Measurements from ENCODE around the gene TMPRSS4.
A peak's percentile ranks its signal among the peaks of the same experiment; 100 is the strongest.

Gene TMPRSS4, protein sequence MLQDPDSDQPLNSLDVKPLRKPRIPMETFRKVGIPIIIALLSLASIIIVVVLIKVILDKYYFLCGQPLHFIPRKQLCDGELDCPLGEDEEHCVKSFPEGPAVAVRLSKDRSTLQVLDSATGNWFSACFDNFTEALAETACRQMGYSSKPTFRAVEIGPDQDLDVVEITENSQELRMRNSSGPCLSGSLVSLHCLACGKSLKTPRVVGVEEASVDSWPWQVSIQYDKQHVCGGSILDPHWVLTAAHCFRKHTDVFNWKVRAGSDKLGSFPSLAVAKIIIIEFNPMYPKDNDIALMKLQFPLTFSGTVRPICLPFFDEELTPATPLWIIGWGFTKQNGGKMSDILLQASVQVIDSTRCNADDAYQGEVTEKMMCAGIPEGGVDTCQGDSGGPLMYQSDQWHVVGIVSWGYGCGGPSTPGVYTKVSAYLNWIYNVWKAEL

DNA sequence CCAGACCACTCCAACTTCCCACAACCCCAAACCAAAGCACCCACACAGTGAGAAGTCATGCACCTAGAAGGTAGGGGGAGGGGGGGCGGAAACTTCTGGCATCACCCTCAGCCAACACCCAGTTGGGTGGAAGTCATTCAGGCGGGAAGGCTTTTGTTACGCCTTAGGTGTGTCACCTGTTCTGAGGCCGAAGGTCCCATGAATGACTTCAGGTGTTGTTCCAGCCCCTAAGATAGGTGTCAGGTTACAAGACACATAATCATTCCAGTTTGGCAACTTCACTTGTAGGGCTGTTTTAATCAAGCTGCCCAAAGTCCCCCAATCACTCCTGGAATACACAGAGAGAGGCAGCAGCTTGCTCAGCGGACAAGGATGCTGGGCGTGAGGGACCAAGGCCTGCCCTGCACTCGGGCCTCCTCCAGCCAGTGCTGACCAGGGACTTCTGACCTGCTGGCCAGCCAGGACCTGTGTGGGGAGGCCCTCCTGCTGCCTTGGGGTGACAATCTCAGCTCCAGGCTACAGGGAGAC is at the start of gene TMPRSS4:
TSS of gene TMPRSS4 (plus strand) at position 325 of the 528 bp plus-strand sequence. CDS start 225 bp downstream, outside the sequence.
- Mint-ChIP-seq H3K27ac (no peak within 1 kb of the TSS), H3K9me3 (ENCODE audit: low read depth) (no peaks in the 10 kb centered on the region), H3K4me3 (no peak within 1 kb of the TSS), H3K4me1 (ENCODE audit: low read depth) (no peaks in the 10 kb centered on the region), H3K36me3 (no peaks in the 10 kb centered on the region), H3K27me3 (no peaks in the 10 kb centered on the region)

DNA sequence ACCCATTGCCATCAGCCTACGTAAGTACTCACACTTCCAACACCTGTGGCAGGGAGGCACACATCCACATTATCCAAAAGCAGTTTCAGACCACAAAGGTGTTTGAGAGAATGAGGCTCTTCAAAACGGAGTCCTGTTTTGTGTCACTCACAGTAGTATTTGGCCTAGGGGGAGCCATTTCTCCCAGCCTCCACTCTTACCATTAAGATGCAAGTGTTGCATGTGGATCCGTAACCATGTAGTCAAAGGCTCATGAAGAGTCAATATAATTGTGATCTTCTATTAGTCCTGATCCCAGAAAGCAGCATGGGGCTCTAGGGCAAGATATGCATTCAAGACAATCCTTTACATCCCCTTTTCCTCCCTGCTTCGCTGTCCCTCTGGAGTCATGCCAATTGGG is 49.2 kb upstream of the TMPRSS4 start:
- H3K4me3 Mint-ChIP-seq, result no peak overlapping the region
- no peaks in the 10 kb centered on the region for H3K27me3 Mint-ChIP-seq
- H3K27ac Mint-ChIP-seq, result no peak overlapping the region
- peaks cover 22% of the 10 kb centered on the region for H3K4me1 Mint-ChIP-seq (ENCODE audit: low read depth)
- peaks cover 2% of the 10 kb centered on the region for H3K36me3 Mint-ChIP-seq
- H3K9me3 Mint-ChIP-seq (ENCODE audit: low read depth), result no peaks in the 10 kb centered on the region

DNA sequence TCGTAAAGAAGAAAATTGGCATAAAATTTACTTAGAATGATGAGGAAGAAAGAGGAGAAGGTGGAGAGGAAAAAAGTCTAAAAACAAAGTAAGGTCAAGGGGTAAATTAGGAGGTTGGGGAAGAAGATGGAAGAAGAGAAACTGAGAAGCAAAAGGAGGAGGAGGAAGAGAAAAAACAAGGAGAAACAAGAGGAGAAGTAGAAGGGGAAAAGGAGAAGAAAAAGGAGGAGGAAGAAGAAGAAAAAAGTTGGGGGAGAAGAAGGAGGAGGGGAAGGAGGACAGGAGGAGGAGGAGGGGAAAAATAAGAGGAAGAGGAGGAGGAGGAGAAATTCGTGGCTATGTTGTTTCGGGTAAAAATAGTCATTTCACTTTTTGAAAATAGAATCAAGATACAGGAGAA is 48.3 kb upstream of the TMPRSS4 start:
- H3K9me3 Mint-ChIP-seq (ENCODE audit: low read depth), result no peaks in the 10 kb centered on the region
- H3K27me3 Mint-ChIP-seq, result no peaks in the 10 kb centered on the region
- H3K27ac Mint-ChIP-seq, result peak overlapping the region; percentile 10
- peaks cover 2% of the 10 kb centered on the region for H3K36me3 Mint-ChIP-seq
- H3K4me3 Mint-ChIP-seq, result no peak overlapping the region
- H3K4me1 Mint-ChIP-seq (ENCODE audit: low read depth), result peaks cover 30% of the 10 kb centered on the region

DNA sequence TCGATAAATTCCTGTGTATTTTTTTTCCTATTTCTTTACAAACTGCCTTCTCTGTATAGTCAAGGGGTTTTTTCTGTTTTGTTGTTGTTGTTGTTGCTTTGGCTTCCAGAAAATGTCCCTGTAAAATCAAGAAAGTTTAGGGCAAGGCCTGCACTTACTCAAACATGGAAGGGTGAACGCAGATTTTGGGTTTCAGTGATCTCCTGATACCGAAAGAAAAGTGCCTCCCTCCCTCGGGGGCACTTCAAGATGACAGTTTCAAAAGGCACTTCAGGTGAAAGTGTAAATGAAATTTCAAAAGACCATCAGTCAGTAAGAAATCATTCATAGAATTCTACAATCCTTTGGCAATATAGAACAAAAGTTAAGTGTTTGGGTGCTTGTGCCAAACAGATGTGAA is 43.4 kb upstream of the TMPRSS4 start:
- H3K4me3 Mint-ChIP-seq, result no peak overlapping the region
- H3K9me3 Mint-ChIP-seq (ENCODE audit: low read depth), result no peaks in the 10 kb centered on the region
- H3K27me3 Mint-ChIP-seq, result no peaks in the 10 kb centered on the region
- peaks cover 28% of the 10 kb centered on the region for H3K4me1 Mint-ChIP-seq (ENCODE audit: low read depth)
- no peak overlapping the region for H3K27ac Mint-ChIP-seq
- H3K36me3 Mint-ChIP-seq, result no peaks in the 10 kb centered on the region

DNA sequence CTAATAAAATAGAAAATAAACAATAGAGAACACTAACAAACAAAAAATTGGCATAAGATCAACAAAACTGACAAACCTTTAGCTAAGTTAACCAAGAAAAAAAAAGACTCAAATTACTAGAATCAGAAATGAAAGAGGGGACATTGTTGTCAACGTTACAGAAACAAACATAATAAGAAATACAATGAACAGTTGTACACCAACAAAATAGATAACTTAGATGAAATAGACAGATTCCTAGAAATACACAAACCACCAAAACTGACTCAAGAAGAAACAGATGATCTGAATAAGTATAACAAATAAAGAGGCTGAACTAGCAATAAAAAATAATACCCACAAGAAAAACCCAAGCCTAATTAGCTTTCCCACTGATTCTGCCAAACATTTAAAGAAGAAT is 34.7 kb upstream of the TMPRSS4 start:
- peaks cover 62% of the 10 kb centered on the region for H3K4me1 Mint-ChIP-seq (ENCODE audit: low read depth)
- H3K36me3 Mint-ChIP-seq, result no peaks in the 10 kb centered on the region
- peak overlapping the region; percentile 76 for H3K27ac Mint-ChIP-seq
- H3K27me3 Mint-ChIP-seq, result no peaks in the 10 kb centered on the region
- peak overlapping the region; percentile 5 for H3K4me3 Mint-ChIP-seq
- no peaks in the 10 kb centered on the region for H3K9me3 Mint-ChIP-seq (ENCODE audit: low read depth)

DNA sequence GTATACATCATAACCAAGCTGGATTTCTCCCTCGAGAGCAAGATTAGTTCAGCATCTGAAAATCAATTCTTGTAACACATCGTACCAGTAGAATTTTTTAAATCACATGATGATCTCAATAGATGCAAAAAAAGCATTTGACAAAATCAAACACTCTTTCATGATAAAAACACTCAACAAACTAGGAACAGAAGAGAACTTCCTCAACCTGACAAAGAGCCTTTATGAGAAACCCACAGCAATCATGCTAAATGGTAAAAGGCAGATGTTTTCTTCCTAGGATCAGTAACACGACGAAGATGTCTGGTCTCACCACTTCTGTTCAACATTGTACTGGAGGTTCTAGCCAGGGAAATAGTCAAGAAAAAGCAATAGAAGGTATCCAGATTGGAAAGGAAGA is 34.1 kb upstream of the TMPRSS4 start:
- Mint-ChIP-seq H3K4me3 (peak overlapping the region; percentile 21), H3K36me3 (no peaks in the 10 kb centered on the region), H3K27me3 (no peaks in the 10 kb centered on the region), H3K27ac (peak overlapping the region; percentile 76), H3K9me3 (ENCODE audit: low read depth) (no peaks in the 10 kb centered on the region), H3K4me1 (ENCODE audit: low read depth) (peaks cover 67% of the 10 kb centered on the region)

DNA sequence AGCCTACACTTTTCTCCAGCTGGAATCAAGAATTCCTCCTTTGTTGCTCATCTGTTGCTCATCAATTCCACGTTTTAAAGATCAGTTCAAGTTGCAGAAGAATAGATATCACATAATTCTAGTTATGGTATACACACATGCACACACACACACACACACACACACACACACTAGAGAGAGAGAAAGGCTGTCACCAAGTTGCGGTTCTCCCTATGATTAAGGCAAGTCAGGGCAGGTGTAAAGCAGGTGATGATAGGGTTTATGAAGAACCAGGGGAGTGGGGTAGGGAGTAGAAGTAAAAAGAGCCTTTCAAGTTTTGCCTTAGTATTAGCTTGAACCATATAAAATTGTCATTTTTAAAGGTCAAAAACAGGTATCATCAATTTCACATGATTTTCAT is 31.7 kb upstream of the TMPRSS4 start:
- Mint-ChIP-seq H3K4me1 (ENCODE audit: low read depth) (peaks cover 77% of the 10 kb centered on the region), H3K27ac (peak overlapping the region; percentile 90), H3K36me3 (no peaks in the 10 kb centered on the region), H3K4me3 (peak overlapping the region; percentile 35), H3K9me3 (ENCODE audit: low read depth) (no peaks in the 10 kb centered on the region), H3K27me3 (no peaks in the 10 kb centered on the region)

DNA sequence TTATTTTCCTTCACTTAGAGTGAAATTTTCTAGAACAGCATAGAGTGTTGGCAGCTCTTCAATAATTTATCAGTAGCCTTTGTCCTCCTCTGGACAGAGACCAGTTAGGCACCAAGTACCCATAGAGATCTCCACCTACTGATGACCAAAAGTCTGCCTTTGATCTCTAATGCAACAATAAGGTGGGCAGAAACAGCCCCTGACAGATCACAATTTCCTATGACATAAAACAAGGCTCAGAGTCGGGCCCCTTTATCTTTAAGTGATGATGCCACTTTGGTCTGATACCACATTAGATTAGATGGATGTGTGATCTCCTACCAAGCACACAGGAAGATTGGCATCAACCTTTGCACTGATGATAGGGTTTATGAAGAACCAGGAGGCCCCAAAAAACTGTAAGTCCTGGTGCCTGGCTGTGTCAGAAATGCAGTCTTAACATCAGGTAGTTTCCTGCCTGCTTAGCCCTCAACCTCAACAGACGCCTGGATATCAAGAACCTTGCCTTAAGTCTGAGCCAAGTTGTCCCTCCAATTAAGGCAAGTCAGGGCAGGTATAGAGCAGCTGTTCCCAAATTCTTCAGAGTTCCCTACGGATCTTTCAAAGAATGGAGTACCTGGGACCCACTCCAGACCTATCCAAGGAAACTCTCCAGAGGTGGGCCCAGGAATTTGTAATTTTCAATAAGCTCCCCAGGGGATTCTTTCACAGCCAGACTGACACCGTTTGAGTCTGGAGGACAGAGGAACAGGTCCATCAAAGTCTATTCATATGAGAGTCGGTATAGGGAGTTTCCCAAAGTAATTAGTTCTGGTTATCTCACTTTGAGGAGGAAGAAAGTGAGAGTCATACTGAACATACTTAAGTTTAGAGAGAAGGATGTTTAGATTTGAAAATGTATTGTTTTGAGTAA is 30.6 kb upstream of the TMPRSS4 start:
- Mint-ChIP-seq H3K4me3 (peak overlapping the region; percentile 61), H3K27ac (peak overlapping the region; percentile 90), H3K9me3 (ENCODE audit: low read depth) (no peaks in the 10 kb centered on the region), H3K36me3 (no peaks in the 10 kb centered on the region), H3K4me1 (ENCODE audit: low read depth) (peaks cover 82% of the 10 kb centered on the region), H3K27me3 (no peaks in the 10 kb centered on the region)

DNA sequence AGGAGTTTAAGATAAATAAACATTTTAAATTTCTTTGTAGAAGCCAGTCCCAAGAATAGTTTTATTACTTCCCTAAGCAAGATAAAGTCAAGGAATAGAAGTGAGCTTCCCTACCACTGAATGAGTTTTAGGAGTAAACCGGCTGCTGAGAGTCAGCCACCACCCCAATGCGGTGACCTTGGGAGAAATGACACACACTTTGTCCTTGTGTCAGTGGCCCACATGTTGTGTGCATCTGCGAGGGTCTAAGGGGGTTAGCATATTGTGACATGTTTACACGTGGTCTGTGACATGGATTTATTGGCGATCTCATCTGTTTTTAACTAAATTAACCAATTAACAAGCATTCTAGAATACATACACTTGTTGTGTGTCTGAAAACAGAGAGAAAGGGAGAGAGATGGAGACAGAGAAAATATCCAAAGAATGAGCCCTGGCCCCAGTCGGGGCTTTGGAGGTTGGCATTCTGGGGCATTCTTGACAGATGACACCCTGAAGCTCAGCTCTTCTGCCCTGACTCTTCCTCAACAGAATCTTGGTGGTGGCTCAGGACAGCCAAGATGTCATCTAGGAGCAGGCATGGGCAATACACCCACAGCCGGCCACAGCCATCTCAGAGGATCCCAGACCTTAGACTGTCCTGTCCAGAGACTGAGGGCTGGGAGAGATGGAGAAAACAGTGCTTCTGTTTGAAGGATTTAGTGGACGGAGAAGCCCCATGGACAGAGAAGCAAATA is 29.7 kb upstream of the TMPRSS4 start:
- H3K27ac Mint-ChIP-seq, result peak overlapping the region; percentile 90
- no peaks in the 10 kb centered on the region for H3K36me3 Mint-ChIP-seq
- H3K4me3 Mint-ChIP-seq, result peak overlapping the region; percentile 61
- no peaks in the 10 kb centered on the region for H3K9me3 Mint-ChIP-seq (ENCODE audit: low read depth)
- H3K27me3 Mint-ChIP-seq, result no peaks in the 10 kb centered on the region
- peaks cover 86% of the 10 kb centered on the region for H3K4me1 Mint-ChIP-seq (ENCODE audit: low read depth)

DNA sequence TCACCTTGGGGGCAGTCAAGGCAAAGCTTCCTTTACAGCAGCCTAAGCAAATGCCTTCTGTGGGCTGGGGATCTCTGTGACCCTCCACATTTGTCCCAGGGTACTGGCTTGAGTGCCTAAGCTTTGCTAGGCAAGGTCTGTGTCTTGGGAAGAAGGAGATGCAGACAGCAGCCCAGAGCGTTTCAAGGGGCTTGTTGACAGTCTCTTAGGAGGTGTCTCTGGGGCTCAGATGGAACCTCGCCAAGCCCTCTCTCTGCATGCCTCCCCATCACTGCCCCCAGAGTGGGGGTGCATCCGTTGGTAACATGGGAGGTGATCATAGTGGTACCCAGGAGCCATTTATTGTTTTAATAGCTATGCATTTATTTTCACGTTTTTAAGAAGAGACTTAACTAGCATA is 29.1 kb upstream of the TMPRSS4 start:
- no peaks in the 10 kb centered on the region for H3K36me3 Mint-ChIP-seq
- no peaks in the 10 kb centered on the region for H3K27me3 Mint-ChIP-seq
- peak overlapping the region; percentile 90 for H3K27ac Mint-ChIP-seq
- H3K4me1 Mint-ChIP-seq (ENCODE audit: low read depth), result peaks cover 86% of the 10 kb centered on the region
- H3K4me3 Mint-ChIP-seq, result peak overlapping the region; percentile 5
- no peaks in the 10 kb centered on the region for H3K9me3 Mint-ChIP-seq (ENCODE audit: low read depth)

DNA sequence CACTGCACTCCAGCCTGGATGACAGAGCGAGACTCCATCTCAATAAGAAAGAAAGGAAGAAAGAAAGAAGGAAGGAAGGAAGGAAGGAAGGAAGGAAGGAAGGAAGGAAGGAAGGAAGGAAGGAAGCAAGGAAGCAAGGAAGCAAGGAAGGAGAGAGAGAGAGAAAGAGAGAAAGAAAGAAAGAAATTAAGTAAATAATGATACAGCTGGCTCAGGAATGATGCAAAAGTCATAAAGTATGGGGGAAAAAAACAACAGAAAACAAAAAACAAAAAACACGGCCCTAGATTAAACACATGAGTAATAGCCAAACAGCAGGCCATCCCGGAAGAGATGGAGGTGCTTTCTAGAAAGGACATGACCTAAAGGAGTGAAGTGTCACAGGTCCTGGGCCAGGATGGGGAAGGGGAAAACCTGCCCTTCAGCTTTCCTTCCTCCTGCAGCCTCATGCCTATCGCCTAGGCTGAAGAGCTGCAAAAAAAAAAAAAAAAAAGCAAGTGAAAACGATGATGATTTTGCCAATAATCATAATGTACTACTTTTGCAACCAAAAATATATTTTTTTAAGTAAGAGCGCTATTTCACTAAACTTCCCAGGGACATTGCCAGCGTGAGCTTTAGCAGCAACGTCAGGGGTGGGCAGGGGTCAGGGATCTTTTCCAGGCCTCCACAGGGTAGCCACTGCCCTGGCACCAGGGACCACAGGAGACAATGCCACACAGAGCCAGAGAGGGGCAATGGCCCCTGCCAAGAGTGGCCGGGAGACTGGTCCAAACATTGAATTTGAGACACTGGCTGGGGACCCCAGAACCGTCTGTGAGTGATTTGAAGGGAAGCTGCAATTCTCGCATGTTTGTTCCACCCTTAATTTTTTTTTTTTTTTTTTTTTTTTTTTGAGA is 28.2 kb upstream of the TMPRSS4 start:
- Mint-ChIP-seq H3K9me3 (ENCODE audit: low read depth) (no peaks in the 10 kb centered on the region), H3K27ac (peak overlapping the region; percentile 73), H3K4me1 (ENCODE audit: low read depth) (peaks cover 83% of the 10 kb centered on the region), H3K36me3 (no peaks in the 10 kb centered on the region), H3K27me3 (no peaks in the 10 kb centered on the region), H3K4me3 (no peak overlapping the region)

DNA sequence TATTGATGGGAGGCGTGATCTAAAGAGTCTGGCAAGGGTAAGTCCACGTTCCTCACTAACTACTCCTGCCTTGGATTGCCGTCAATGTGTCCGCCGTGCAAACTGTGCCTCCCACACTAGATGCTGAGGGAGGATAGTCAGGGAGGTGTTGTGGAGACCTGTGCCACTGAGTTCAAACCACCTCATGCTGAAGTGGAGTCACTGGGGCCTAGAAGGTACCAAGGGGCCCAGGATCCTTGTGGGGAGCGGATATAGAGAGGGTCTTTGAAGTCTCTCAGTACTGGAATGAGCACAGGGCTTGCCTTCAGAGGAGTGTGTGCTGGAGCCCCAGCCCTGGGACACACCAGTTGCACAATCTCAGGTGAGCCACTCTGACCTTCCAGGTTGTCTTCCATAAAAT is 27.1 kb upstream of the TMPRSS4 start:
- Mint-ChIP-seq H3K9me3 (ENCODE audit: low read depth) (no peaks in the 10 kb centered on the region), H3K4me3 (no peak overlapping the region), H3K4me1 (ENCODE audit: low read depth) (peaks cover 74% of the 10 kb centered on the region), H3K27me3 (no peaks in the 10 kb centered on the region), H3K36me3 (no peaks in the 10 kb centered on the region), H3K27ac (peak overlapping the region; percentile 97)

DNA sequence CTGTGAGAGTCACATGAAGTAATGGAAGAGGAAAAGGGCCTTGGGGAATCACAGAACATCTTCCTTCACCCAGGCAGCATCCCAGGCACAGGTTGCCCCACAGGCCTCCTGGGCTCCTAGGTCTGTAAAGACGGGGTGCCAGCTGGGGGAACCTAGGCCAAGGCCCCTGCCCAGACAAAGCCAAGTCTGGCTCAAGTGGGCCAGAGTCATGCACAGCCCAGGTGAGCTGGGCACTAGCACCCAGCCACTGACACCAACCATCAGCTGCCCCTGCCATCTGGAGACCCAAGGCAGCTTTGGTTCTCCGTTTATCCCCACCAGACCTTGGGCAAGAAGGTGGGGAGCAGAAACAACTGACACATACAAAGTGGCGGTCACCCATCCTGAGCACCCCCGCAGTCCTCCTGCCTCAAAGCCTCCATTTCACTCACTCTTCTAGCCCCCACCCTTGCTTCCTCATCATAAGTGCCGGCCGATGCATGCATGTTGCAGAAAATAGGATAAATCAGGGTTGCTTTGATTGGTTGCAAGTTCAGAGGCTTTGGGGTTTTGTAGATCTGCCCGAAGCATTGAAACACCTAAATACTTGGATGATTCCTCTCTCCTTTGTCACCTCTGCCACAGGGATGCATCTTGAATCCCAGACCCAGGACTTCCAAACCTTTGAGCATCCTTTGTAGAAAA is 26.5 kb upstream of the TMPRSS4 start:
- peak overlapping the region; percentile 97 for H3K27ac Mint-ChIP-seq

More for the DNA sequence above, 26.5 kb upstream of the TMPRSS4 start:
- no peaks in the 10 kb centered on the region for H3K27me3 Mint-ChIP-seq
- H3K4me1 Mint-ChIP-seq (ENCODE audit: low read depth), result peaks cover 69% of the 10 kb centered on the region
- peak overlapping the region; percentile 82 for H3K4me3 Mint-ChIP-seq
- H3K9me3 Mint-ChIP-seq (ENCODE audit: low read depth), result no peaks in the 10 kb centered on the region
- no peaks in the 10 kb centered on the region for H3K36me3 Mint-ChIP-seq

Measured in activated naive CD8-positive, alpha-beta T cell (primary cell).